T-cell (primary cell): ENCODE results near the gene TSHZ3. TPM values are rescaled to one million over a fixed set of nuclear protein-coding genes. Genes with fewer than 3 reads are reported as not detected.

Experiments used
- ATAC-seq, 4 experiments: fragments of 200-7000 bp in 3 of 4; fragments of 150-1000 bp in 1 of 4; cut with Tn5 transposase; replicated peaks in 1 of 4; 1 replicate in 3 of 4; 2 replicates in 1 of 4; pipeline ENCODE4 v1.10.0; 2021; ENCODE audit warnings: moderate library complexity in 3 of 4, mild to moderate bottlenecking in 2 of 4, moderate number of reproducible peaks in 1 of 4
- CTCF ChIA-PET, 2 donors: fragments of 300-600 bp; sonication (Branson Sonifier 250); formaldehyde crosslinking; loops; one replicate each; lab custom pipeline; 2022; ENCODE audit warnings: antibody characterized with exemption in 2 of 2; lab: Charles Lee
- POLR2A ChIA-PET, 2 donors: fragments of 300-600 bp; sonication (Branson Sonifier 250); formaldehyde crosslinking; loops; one replicate each; lab custom pipeline; 2022; ENCODE audit warnings: antibody characterized with exemption in 2 of 2; lab: Charles Lee
- DNase-seq, 35 experiments: peaks; one replicate each; pipeline versions ENCODE4 v3.0.0 to v3.0.0-alpha.2; 2013 to 2023
- H3K27ac ChIP-seq: one replicate; pipeline ENCODE4 v1.5.1; 2013; ENCODE audit warnings: low read length
- H3K27me3 ChIP-seq, 2 experiments: replicated peaks in 1 of 2; 1 replicate in 1 of 2; 2 replicates in 1 of 2; pipeline versions ENCODE4 v1.6.1 to v1.7.0; 2013; ENCODE audit warnings: low read length in 1 of 2, mixed read lengths in 1 of 2; ENCODE audit not compliant: control insufficient read depth in 2 of 2, insufficient read depth in 2 of 2; ENCODE audit errors: extremely low read depth in 1 of 2
- H3K36me3 ChIP-seq, 2 donors: 1 replicate in 1 of 2; 2 replicates in 1 of 2; pipeline versions ENCODE4 v1.6.1 to v1.7.0; 2013; ENCODE audit warnings: low read length in 1 of 2; ENCODE audit not compliant: control insufficient read depth in 2 of 2, insufficient read depth in 1 of 2; ENCODE audit errors: extremely low read depth in 1 of 2
- H3K4me1 ChIP-seq, 2 experiments: 1 replicate in 1 of 2; 2 replicates in 1 of 2; pipeline versions ENCODE4 v1.6.1 to v1.7.0; 2013; ENCODE audit warnings: low read length in 2 of 2, mixed read lengths in 1 of 2; ENCODE audit not compliant: insufficient read depth in 2 of 2, control insufficient read depth in 1 of 2; ENCODE audit errors: extremely low read depth in 1 of 2
- H3K4me3 ChIP-seq, 2 donors: 1 replicate in 1 of 2; 2 replicates in 1 of 2; pipeline versions ENCODE4 v1.5.1 to v1.7.0; 2013; ENCODE audit warnings: mild to moderate bottlenecking in 2 of 2, low read length in 1 of 2, moderate library complexity in 1 of 2; ENCODE audit not compliant: control insufficient read depth in 1 of 2; ENCODE audit errors: extremely low read depth in 1 of 2
- H3K9me3 ChIP-seq: 2 replicates; pipeline ENCODE4 v1.7.0; 2013
- H3K27ac Mint-ChIP-seq, 2 donors: one replicate each; pipeline ENCODE4 v1.8.0; 2020 to 2021; ENCODE audit warnings: mild to moderate bottlenecking in 2 of 2, mixed read lengths in 2 of 2
- H3K27me3 Mint-ChIP-seq, 2 donors: one replicate each; pipeline ENCODE4 v1.8.0; 2021 to 2022; ENCODE audit warnings: mixed read lengths in 2 of 2
- H3K36me3 Mint-ChIP-seq: one replicate; pipeline ENCODE4 v1.8.0; 2021; ENCODE audit warnings: mixed read lengths
- H3K4me1 Mint-ChIP-seq, 3 donors: one replicate each; pipeline ENCODE4 v1.8.0; 2020 to 2022; ENCODE audit warnings: mixed read lengths in 3 of 3, mild to moderate bottlenecking in 1 of 3
- H3K4me3 Mint-ChIP-seq, 3 donors: one replicate each; pipeline ENCODE4 v1.8.0; 2020 to 2022; ENCODE audit warnings: mild to moderate bottlenecking in 3 of 3, mixed read lengths in 3 of 3, moderate library complexity in 3 of 3
- H3K9me3 Mint-ChIP-seq, 3 donors: one replicate each; pipeline ENCODE4 v1.8.0; 2020 to 2022; ENCODE audit warnings: mixed read lengths in 3 of 3
- WGBS: methylation state at CpG from one replicate; pipeline ENCODE4 v1.1.5; 2013; ENCODE audit warnings: missing lambda C conversion rate; ENCODE audit not compliant: insufficient coverage; 5-methylcytosine and 5-hydroxymethylcytosine counted together
- total RNA-seq, 35 experiments: library from RNA in 6 of 35; stranded (reverse) in 6 of 35; fragments of 120-200 nt in 1 of 35; gene quantifications; one replicate each; pipeline versions ENCODE4 v1.2.1 to v1.2.4 and lab custom pipeline; 2013 to 2026

Gene TSHZ3
- total RNA-seq (1 to 10 TPM in 1 of 5 donors, under 1 TPM in 4; 0.18 to 1.4 (median 0.54) TPM), total RNA-seq (lab: John Stamatoyannopoulos, UW) (0.10 to 14.4 (median 1.4) reads per million in 29 experiments)
- total RNA-seq (2013): 0.90 TPM

- Mint-ChIP-seq H3K4me3 (peak within 1 kb of the TSS; percentile 75 to 97 (median 82)), H3K36me3 (no peaks in the 10 kb centered on the region), H3K27ac (peak within 1 kb of the TSS in 1 of 2 donors; percentile 66), H3K4me1 (peaks cover 28 to 39% (median 39%) of the 10 kb centered on the region in 3 donors), H3K27me3 (peaks cover 48 to 69% of the 10 kb centered on the region in 2 donors), H3K9me3 (no peaks in the 10 kb centered on the region)
- Histone ChIP-seq H3K4me1 (peaks cover 10 to 46% of the 10 kb centered on the region in 2 experiments), H3K9me3 (no peaks in the 10 kb centered on the region), H3K36me3 (no peaks in the 10 kb centered on the region), H3K27me3 (peaks cover 18 to 67% of the 10 kb centered on the region in 2 experiments), H3K27ac (no peak within 1 kb of the TSS), H3K4me3 (peak within 1 kb of the TSS; percentile 53 to 69)
- ChIA-PET CTCF (no interaction called here), POLR2A (no interaction called here)
- ATAC-seq (peak; percentile 59 to 69 (median 62)), DNase-seq (peak in 14 of 35 experiments; percentile 16 to 60 (median 36))
- WGBS: under 1% methylated on average over 49 of the region's 86 CpGs
Measured at GRCh38 chr19:31349160-31349881, at the start of gene TSHZ3. TSS of gene TSHZ3 (minus strand) at chr19:31349436. CDS start at chr19:31349219, 217 bp downstream.

GRCh38 chr19:31397308-31397707 lies 48.1 kb upstream of the TSHZ3 start:
- no peak for DNase-seq
- ATAC-seq: no peak
- no peaks in the 10 kb centered on the region for H3K4me1 Mint-ChIP-seq
- no peak overlapping the region for H3K4me3 Mint-ChIP-seq
- peaks cover 0 to 16% of the 10 kb centered on the region in 2 experiments for H3K27me3 ChIP-seq
- H3K27me3 Mint-ChIP-seq: peaks cover 17 to 29% of the 10 kb centered on the region in 2 donors
- H3K27ac Mint-ChIP-seq: no peak overlapping the region
- POLR2A ChIA-PET: no interaction called here
- H3K4me3 ChIP-seq: no peak overlapping the region
- no peaks in the 10 kb centered on the region for H3K9me3 Mint-ChIP-seq
- no peak overlapping the region for H3K27ac ChIP-seq
- no peaks in the 10 kb centered on the region for H3K4me1 ChIP-seq
- no peaks in the 10 kb centered on the region for H3K36me3 Mint-ChIP-seq
- no peaks in the 10 kb centered on the region for H3K36me3 ChIP-seq
- WGBS: 50% methylated on average over 1 of the region's 2 CpGs
- no peaks in the 10 kb centered on the region for H3K9me3 ChIP-seq
- CTCF ChIA-PET: no interaction called here

- H3K36me3 ChIP-seq: no peaks in the 10 kb centered on the region
- no peaks in the 10 kb centered on the region for H3K4me1 Mint-ChIP-seq
- H3K9me3 Mint-ChIP-seq: no peaks in the 10 kb centered on the region
- H3K27ac Mint-ChIP-seq: no peak overlapping the region
- H3K4me1 ChIP-seq: no peaks in the 10 kb centered on the region
- no peaks in the 10 kb centered on the region for H3K9me3 ChIP-seq
- no CpG with 5 or more reads among the region's 5 CpGs for WGBS
- no peak overlapping the region for H3K4me3 ChIP-seq
- H3K27me3 Mint-ChIP-seq: peaks cover 6 to 17% of the 10 kb centered on the region in 2 donors
- DNase-seq: no peak
- ATAC-seq: no peak
- no peak overlapping the region for H3K4me3 Mint-ChIP-seq
- H3K27ac ChIP-seq: no peak overlapping the region
- POLR2A ChIA-PET: no interaction called here
- no peaks in the 10 kb centered on the region for H3K36me3 Mint-ChIP-seq
- H3K27me3 ChIP-seq: peaks cover 0 to 30% of the 10 kb centered on the region in 2 experiments
- CTCF ChIA-PET: no interaction called here
Measured at GRCh38 chr19:31392464-31392863, 43.2 kb upstream of the TSHZ3 start.

GRCh38 chr19:31391518-31391917 lies 42.3 kb upstream of the TSHZ3 start:
- Histone ChIP-seq H3K4me1 (no peaks in the 10 kb centered on the region), H3K27ac (no peak overlapping the region), H3K27me3 (peaks cover 0 to 37% of the 10 kb centered on the region in 2 experiments), H3K4me3 (no peak overlapping the region), H3K9me3 (no peaks in the 10 kb centered on the region), H3K36me3 (no peaks in the 10 kb centered on the region)
- H3K27ac Mint-ChIP-seq: no peak overlapping the region
- WGBS: 69% methylated on average over 2 of the region's 4 CpGs
- POLR2A ChIA-PET: no interaction called here
- no peaks in the 10 kb centered on the region for H3K9me3 Mint-ChIP-seq
- no peak overlapping the region for H3K4me3 Mint-ChIP-seq
- ATAC-seq (no peak), DNase-seq (no peak)
- H3K4me1 Mint-ChIP-seq: no peaks in the 10 kb centered on the region
- H3K36me3 Mint-ChIP-seq: no peaks in the 10 kb centered on the region
- CTCF ChIA-PET: no interaction called here
- peaks cover 6 to 17% of the 10 kb centered on the region in 2 donors for H3K27me3 Mint-ChIP-seq

- Mint-ChIP-seq H3K9me3 (no peaks in the 10 kb centered on the region), H3K36me3 (no peaks in the 10 kb centered on the region), H3K27me3 (peaks cover 6 to 17% of the 10 kb centered on the region in 2 donors), H3K4me1 (no peaks in the 10 kb centered on the region), H3K27ac (no peak overlapping the region), H3K4me3 (no peak overlapping the region)
- H3K27ac ChIP-seq: no peak overlapping the region
- no peak overlapping the region for H3K4me3 ChIP-seq
- POLR2A ChIA-PET: no interaction called here
- no peaks in the 10 kb centered on the region for H3K4me1 ChIP-seq
- ATAC-seq (no peak), DNase-seq (no peak)
- H3K27me3 ChIP-seq: peaks cover 0 to 43% of the 10 kb centered on the region in 2 experiments
- H3K9me3 ChIP-seq: no peaks in the 10 kb centered on the region
- WGBS: 75% methylated on average over 3 of the region's 6 CpGs
- H3K36me3 ChIP-seq: no peaks in the 10 kb centered on the region
- CTCF ChIA-PET: no interaction called here
Measured at GRCh38 chr19:31390711-31391110, 41.5 kb upstream of the TSHZ3 start.

GRCh38 chr19:31389874-31390273 lies 40.6 kb upstream of the TSHZ3 start:
- POLR2A ChIA-PET: no interaction called here
- no peaks in the 10 kb centered on the region for H3K4me1 ChIP-seq
- H3K27ac Mint-ChIP-seq: no peak overlapping the region
- no peaks in the 10 kb centered on the region for H3K9me3 Mint-ChIP-seq
- no peak overlapping the region for H3K27ac ChIP-seq
- H3K9me3 ChIP-seq: no peaks in the 10 kb centered on the region
- CTCF ChIA-PET: no interaction called here
- H3K27me3 Mint-ChIP-seq: peaks cover 6 to 10% of the 10 kb centered on the region in 2 donors
- ATAC-seq (no peak), DNase-seq (no peak)
- no peak overlapping the region for H3K4me3 ChIP-seq
- whole genome bisulfite sequencing: 93% methylated on average over 3 of the region's 5 CpGs
- H3K36me3 ChIP-seq: no peaks in the 10 kb centered on the region
- no peaks in the 10 kb centered on the region for H3K36me3 Mint-ChIP-seq
- no peaks in the 10 kb centered on the region for H3K4me1 Mint-ChIP-seq
- H3K4me3 Mint-ChIP-seq: no peak overlapping the region
- peaks cover 0 to 44% of the 10 kb centered on the region in 2 experiments for H3K27me3 ChIP-seq
